ENCODE measurements around the gene TNK2. TPM values are rescaled to one million over a fixed set of nuclear protein-coding genes. Genes with fewer than 3 reads are reported as not detected.
A peak's percentile ranks its signal among the peaks of the same experiment; 100 is the strongest.

Gene TNK2
- total RNA-seq, 2 donors from 2014 or later, result 25.9 to 49.1 TPM

GRCh38 chr3:195821403-195822130 lies 86.8 kb downstream of the TNK2 start:
- Histone ChIP-seq H3K4me3 (no peak overlapping the region), H3K27me3 (peaks cover 0 to 6% of the 10 kb centered on the region in 2 donors), H3K36me3 (replicated peaks in 1 of 2; ENCODE audit: insufficient read depth in 1 of 2, low read depth in 2 of 2) (no peaks in the 10 kb centered on the region), H3K9me3 (no peaks in the 10 kb centered on the region), H3K4me1 (no peaks in the 10 kb centered on the region), H3K27ac (no peak overlapping the region)
- DNase-seq (peak in 2 of 4 donors; percentile 40 to 59), ATAC-seq (no peak)
- intact Hi-C loops (cut with DNase I), result no loop called here
- WGBS, 2 donors, result 73 to 82% methylated on average over 17 to 21 of the region's 21 CpGs
- TF ChIP-seq CTCF (IDR thresholded peaks at IDR 0.05), result no peak
- TF ChIP-seq POLR2A (IDR thresholded peaks at IDR 0.05), result no peak

- TF ChIP-seq CTCF (IDR thresholded peaks at IDR 0.05), result no peak
- no peak for TF ChIP-seq POLR2A (IDR thresholded peaks at IDR 0.05)
- no peaks in the 10 kb centered on the region for H3K4me1 ChIP-seq
- DNase-seq (no peak), ATAC-seq (no peak)
- intact Hi-C loops (cut with DNase I), result no loop called here
- no peak overlapping the region for H3K4me3 ChIP-seq
- WGBS, 2 donors, result 69% methylated on average over 5 of the region's 5 CpGs; no CpG with 5 or more reads in 1 of the 2 donors
- H3K27ac ChIP-seq, result no peak overlapping the region
- H3K27me3 ChIP-seq, result peaks cover 0 to 6% of the 10 kb centered on the region in 2 donors
- no peaks in the 10 kb centered on the region for H3K9me3 ChIP-seq
- no peaks in the 10 kb centered on the region for H3K36me3 ChIP-seq (replicated peaks in 1 of 2; ENCODE audit: insufficient read depth in 1 of 2, low read depth in 2 of 2)
Observed at GRCh38 chr3:195820901-195821300, 87.5 kb downstream of the TNK2 start.

GRCh38 chr3:195820186-195820585 lies 88.2 kb downstream of the TNK2 start:
- TF ChIP-seq CTCF (IDR thresholded peaks at IDR 0.05) (no peak), POLR2A (IDR thresholded peaks at IDR 0.05) (no peak)
- Histone ChIP-seq H3K9me3 (no peaks in the 10 kb centered on the region), H3K36me3 (replicated peaks in 1 of 2; ENCODE audit: insufficient read depth in 1 of 2, low read depth in 2 of 2) (no peaks in the 10 kb centered on the region), H3K27me3 (peaks cover 0 to 6% of the 10 kb centered on the region in 2 donors), H3K27ac (no peak overlapping the region), H3K4me1 (no peaks in the 10 kb centered on the region), H3K4me3 (no peak overlapping the region)
- DNase-seq, result no peak
- ATAC-seq, result no peak
- intact Hi-C loops (cut with DNase I), result no loop called here
- WGBS, 2 donors, result 85 to 100% methylated on average over 1 to 8 of the region's 8 CpGs

- Histone ChIP-seq H3K9me3 (no peaks in the 10 kb centered on the region), H3K27ac (no peak overlapping the region), H3K4me1 (no peaks in the 10 kb centered on the region), H3K4me3 (no peak overlapping the region), H3K36me3 (replicated peaks in 1 of 2; ENCODE audit: insufficient read depth in 1 of 2, low read depth in 2 of 2) (no peaks in the 10 kb centered on the region), H3K27me3 (peaks cover 0 to 6% of the 10 kb centered on the region in 2 donors)
- ATAC-seq (no peak), DNase-seq (no peak)
- 81 to 84% methylated on average over 12 to 21 of the region's 21 CpGs for WGBS, 2 donors
- TF ChIP-seq POLR2A (IDR thresholded peaks at IDR 0.05), result no peak
- TF ChIP-seq CTCF (IDR thresholded peaks at IDR 0.05), result no peak
- intact Hi-C loops (cut with DNase I), result no loop called here
Observed at GRCh38 chr3:195818301-195818700, 90.0 kb downstream of the TNK2 start.

Measured in body of pancreas (tissue), 4 donors.